Mucosa of stomach (tissue), 1 donor: Measurements from ENCODE around the gene HNRNPL.
A peak's percentile ranks its signal among the peaks of the same experiment; 100 is the strongest.

Source experiments
- H3K27me3 ChIP-seq: one replicate; pipeline ENCODE4 v1.7.0; 2013; ENCODE audit warnings: mild to moderate bottlenecking, low read length; ENCODE audit not compliant: control insufficient read depth, insufficient read depth
- H3K36me3 ChIP-seq: one replicate; pipeline ENCODE4 v1.7.0; 2013; ENCODE audit warnings: low read length; ENCODE audit not compliant: control insufficient read depth, insufficient read depth
- H3K4me1 ChIP-seq: one replicate; pipeline ENCODE4 v1.7.0; 2013; ENCODE audit warnings: mild to moderate bottlenecking, low read length; ENCODE audit not compliant: control insufficient read depth, insufficient read depth
- H3K4me3 ChIP-seq: one replicate; pipeline ENCODE4 v1.7.0; 2013; ENCODE audit warnings: low read length
- H3K9ac ChIP-seq: one replicate; pipeline ENCODE4 v1.7.0; 2013; ENCODE audit warnings: mild to moderate bottlenecking, low read length, moderate library complexity
- H3K9me3 ChIP-seq: one replicate; pipeline ENCODE4 v1.7.0; 2013; ENCODE audit warnings: mild to moderate bottlenecking, low read length, moderate library complexity; ENCODE audit not compliant: control insufficient read depth
- donor health status: Pancreatic carcinoma.

Gene HNRNPL

DNA sequence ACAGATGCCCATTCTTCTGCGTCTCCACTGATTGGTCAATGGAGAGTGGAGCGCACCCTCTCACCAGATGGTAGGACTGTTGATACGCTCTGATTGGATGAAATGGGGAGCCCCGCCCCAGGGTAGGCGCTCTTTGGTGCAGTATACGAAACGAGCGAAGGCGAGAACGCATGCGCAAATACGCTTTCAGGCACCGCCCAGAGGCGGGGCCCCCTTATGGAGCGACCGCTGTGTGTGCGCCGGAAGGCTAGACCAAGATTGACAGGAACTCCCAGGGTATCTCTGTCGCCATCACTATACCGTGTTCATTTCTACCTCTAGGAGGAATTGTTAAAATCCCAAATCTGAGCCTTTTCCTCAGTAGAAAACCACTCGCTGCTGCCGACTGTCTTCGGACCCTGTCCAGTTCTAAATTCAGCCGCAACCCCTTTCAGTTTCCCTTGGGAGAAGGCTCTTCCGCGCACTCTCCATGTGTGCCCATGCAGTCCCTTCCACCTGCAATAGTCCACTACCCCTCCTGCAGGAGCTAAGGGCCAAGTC lies 720 bp upstream of the HNRNPL start:
- no peaks in the 10 kb centered on the region for H3K9me3 ChIP-seq
- H3K27me3 ChIP-seq = no peaks in the 10 kb centered on the region
- H3K4me1 ChIP-seq = peaks cover 28% of the 10 kb centered on the region
- peak overlapping the region; percentile 79 for H3K9ac ChIP-seq
- peak overlapping the region; percentile 77 for H3K4me3 ChIP-seq
- H3K36me3 ChIP-seq = peaks cover 20% of the 10 kb centered on the region

- Histone ChIP-seq H3K4me3 (peak overlapping the region; percentile 21), H3K9me3 (no peaks in the 10 kb centered on the region), H3K4me1 (peaks cover 28% of the 10 kb centered on the region), H3K36me3 (peaks cover 28% of the 10 kb centered on the region), H3K27me3 (no peaks in the 10 kb centered on the region), H3K9ac (peak overlapping the region; percentile 71)
These were observed 483 bp downstream of the HNRNPL start for GRCh38 chr19:38849147-38849859.

GRCh38 chr19:38848299-38849146 lies 1.3 kb downstream of the HNRNPL start:
- Histone ChIP-seq H3K9me3 (no peaks in the 10 kb centered on the region), H3K9ac (peak overlapping the region; percentile 71), H3K4me1 (peaks cover 30% of the 10 kb centered on the region), H3K4me3 (peak overlapping the region; percentile 21), H3K36me3 (peaks cover 36% of the 10 kb centered on the region), H3K27me3 (no peaks in the 10 kb centered on the region)

- H3K27me3 ChIP-seq = no peaks in the 10 kb centered on the region
- peaks cover 54% of the 10 kb centered on the region for H3K36me3 ChIP-seq
- H3K9ac ChIP-seq = no peak overlapping the region
- H3K9me3 ChIP-seq = no peaks in the 10 kb centered on the region
- peaks cover 21% of the 10 kb centered on the region for H3K4me1 ChIP-seq
- no peak overlapping the region for H3K4me3 ChIP-seq
These were observed 3.7 kb downstream of the HNRNPL start for GRCh38 chr19:38846097-38846496.

GRCh38 chr19:38845374-38846024 lies 4.3 kb downstream of the HNRNPL start:
- Histone ChIP-seq H3K9me3 (no peaks in the 10 kb centered on the region), H3K4me1 (peaks cover 17% of the 10 kb centered on the region), H3K36me3 (peaks cover 60% of the 10 kb centered on the region), H3K4me3 (no peak overlapping the region), H3K27me3 (no peaks in the 10 kb centered on the region), H3K9ac (no peak overlapping the region)

DNA sequence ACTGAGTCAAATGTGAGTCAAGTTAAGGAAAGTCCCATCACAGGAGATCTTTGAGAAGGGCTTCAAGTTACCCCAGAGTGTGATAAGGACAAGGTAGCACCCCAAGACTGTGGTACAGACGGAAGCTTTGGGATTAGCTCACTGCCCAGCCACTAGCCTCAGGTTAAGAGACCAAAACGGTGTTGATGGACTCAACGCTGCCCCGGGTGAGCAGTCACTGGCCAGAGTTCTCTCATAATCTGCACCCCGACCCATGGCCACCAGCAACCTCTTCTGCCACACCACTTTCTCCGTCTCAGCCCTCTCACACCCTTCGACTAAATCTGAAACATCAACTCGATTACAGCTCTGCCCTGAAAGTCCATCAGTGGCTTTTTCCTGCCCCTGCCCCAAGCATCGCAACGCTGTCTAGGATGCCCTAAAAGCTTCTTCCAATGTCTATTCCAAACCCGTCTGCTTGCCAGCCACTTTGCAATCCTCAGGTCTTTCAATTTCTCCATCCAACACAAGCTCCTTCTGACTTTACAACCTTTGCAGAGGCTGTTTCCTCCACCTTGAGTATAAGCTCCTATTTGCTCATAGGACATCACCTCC lies 5.6 kb downstream of the HNRNPL start:
- H3K4me1 ChIP-seq = peaks cover 22% of the 10 kb centered on the region

GRCh38 chr19:38843175-38843758 lies 6.5 kb downstream of the HNRNPL start:
- Histone ChIP-seq H3K9ac (no peak overlapping the region), H3K9me3 (no peaks in the 10 kb centered on the region), H3K4me1 (peaks cover 28% of the 10 kb centered on the region), H3K36me3 (peaks cover 76% of the 10 kb centered on the region), H3K27me3 (no peaks in the 10 kb centered on the region), H3K4me3 (no peak overlapping the region)

More for the DNA sequence above, 5.6 kb downstream of the HNRNPL start:
- Histone ChIP-seq H3K4me3 (no peak overlapping the region), H3K27me3 (no peaks in the 10 kb centered on the region), H3K9me3 (no peaks in the 10 kb centered on the region), H3K9ac (no peak overlapping the region), H3K36me3 (peaks cover 68% of the 10 kb centered on the region)

DNA sequence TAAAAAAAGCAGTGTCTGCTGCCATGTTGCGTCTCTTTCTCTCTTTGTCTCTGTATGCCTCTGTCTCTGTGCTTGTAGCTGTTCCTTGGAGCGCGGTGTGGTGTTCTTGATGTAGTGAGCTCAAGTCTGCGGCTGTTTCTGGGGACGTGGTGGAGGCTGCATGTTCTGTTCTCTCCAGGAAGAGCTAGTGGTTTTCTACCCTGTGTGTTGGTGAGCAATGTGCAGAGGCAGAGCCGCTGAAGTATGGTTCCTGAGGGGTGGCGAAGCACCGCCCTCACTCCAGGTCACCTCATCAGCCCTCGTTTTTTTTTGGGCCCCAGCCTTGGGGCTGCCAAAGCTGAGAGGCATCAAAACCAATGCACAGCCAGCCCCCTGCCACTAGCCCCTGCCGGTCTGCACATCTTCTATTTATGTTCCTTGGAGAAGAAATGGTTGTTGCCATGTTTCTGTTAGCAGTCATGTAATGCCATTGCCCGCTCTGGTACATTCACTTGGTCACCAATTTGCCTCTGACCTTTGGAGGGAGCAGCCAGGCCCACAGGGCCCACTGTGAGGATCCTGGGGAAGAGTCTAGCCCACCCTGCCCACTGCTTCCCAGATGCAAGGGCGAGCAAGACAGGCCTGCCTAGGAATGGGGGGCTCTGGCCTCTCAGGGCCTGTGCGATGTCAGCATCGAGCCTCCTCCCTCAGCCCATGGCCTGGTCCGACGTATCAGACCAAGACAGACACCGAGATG lies 7.2 kb downstream of the HNRNPL start:
- no peak overlapping the region for H3K9ac ChIP-seq

DNA sequence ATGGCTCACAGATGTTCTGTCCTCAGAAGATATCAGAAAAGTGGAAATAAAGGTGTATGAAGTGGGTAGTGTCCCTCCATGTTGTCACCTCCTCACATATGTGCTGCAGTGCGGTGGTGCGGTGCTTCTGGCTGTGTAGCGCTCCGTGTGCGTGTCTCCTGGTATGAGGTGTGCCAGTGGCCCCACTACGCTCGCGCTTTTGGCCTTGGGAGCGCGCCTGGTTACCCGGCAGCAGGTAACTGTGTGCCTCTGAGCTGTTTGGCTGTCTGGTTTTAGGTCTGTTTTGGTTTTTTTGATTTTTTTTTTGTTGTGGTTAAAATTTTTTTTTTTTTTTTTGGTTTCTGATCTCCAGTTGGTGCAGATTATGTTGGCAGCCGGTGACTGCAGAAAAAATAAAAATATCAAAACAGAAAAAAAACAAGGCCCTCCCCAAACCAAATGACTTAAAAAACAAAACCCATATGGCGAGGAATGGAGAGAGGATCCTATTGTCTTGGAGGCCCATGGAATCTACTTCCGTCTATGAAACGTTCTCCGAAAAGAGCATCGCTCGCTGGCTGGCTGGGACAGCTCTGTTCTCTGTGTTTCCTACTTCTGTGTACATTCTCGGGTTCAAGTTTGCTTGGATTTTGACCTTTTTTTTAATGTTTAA lies 7.9 kb downstream of the HNRNPL start:
- Histone ChIP-seq H3K9ac (no peak overlapping the region), H3K4me3 (no peak overlapping the region), H3K4me1 (peaks cover 34% of the 10 kb centered on the region), H3K9me3 (no peaks in the 10 kb centered on the region), H3K27me3 (no peaks in the 10 kb centered on the region), H3K36me3 (peaks cover 81% of the 10 kb centered on the region)

More for the DNA sequence above, 7.2 kb downstream of the HNRNPL start:
- Histone ChIP-seq H3K4me3 (no peak overlapping the region), H3K36me3 (peaks cover 80% of the 10 kb centered on the region), H3K9me3 (no peaks in the 10 kb centered on the region), H3K4me1 (peaks cover 28% of the 10 kb centered on the region), H3K27me3 (no peaks in the 10 kb centered on the region)

- no peaks in the 10 kb centered on the region for H3K27me3 ChIP-seq
- H3K9me3 ChIP-seq = no peaks in the 10 kb centered on the region
- H3K4me3 ChIP-seq = no peak overlapping the region
- H3K36me3 ChIP-seq = peaks cover 82% of the 10 kb centered on the region
- no peak overlapping the region for H3K9ac ChIP-seq
- H3K4me1 ChIP-seq = peaks cover 38% of the 10 kb centered on the region
These were observed 8.5 kb downstream of the HNRNPL start for GRCh38 chr19:38841180-38841766.
